ENCODE results near the gene PITRM1. TPM values are rescaled to one million over a fixed set of nuclear protein-coding genes. Genes with fewer than 3 reads are reported as not detected.
A peak's percentile ranks its signal among the peaks of the same experiment; 100 is the strongest.
"Not testable (repeated sequence)": the region's sequence is repeated elsewhere in the genome, so short reads cannot be mapped to it uniquely, and the experiment has no call there.

Gene PITRM1
- total RNA-seq, 1 experiment from 2014 or later, result 70.4 TPM

- Mint-ChIP-seq H3K27ac (ENCODE audit: unreplicated experiment) (peak overlapping the region; percentile 95), H3K27me3 (ENCODE audit: unreplicated experiment) (no peaks in the 10 kb centered on the region), H3K4me3 (ENCODE audit: low read depth, unreplicated experiment) (peak overlapping the region; percentile 59), H3K36me3 (ENCODE audit: insufficient read depth, unreplicated experiment) (peaks cover 79% of the 10 kb centered on the region), H3K9me3 (ENCODE audit: low read depth, unreplicated experiment) (no peaks in the 10 kb centered on the region), H3K4me1 (ENCODE audit: low read depth, unreplicated experiment) (peaks cover 18% of the 10 kb centered on the region)
- TF ChIP-seq CTCF (IDR thresholded peaks at IDR 0.05; ENCODE audit: unreplicated experiment), result no peak
- DNase-seq, result no peak
- no TSS peak for BruUV-seq (replicated peaks)
- CTCF ChIA-PET, result interaction anchor here (1.2 to 1.4 kb wide), 2 partner anchors 13 to 180 kb away, joined by 3 to 6 read pairs; no protein-coding TSS in a partner anchor
- intact Hi-C loops (cut with micrococcal nuclease; ENCODE audit: unreplicated experiment), result loop anchor here (5.0 kb wide), 1 partner anchor 36 kb away; no protein-coding TSS in a partner anchor
These were observed 64.5 kb downstream of the PITRM1 start for GRCh38 chr10:3108033-3108432.

GRCh38 chr10:3107426-3107961 is 65.1 kb downstream of the PITRM1 start:
- Mint-ChIP-seq H3K4me3 (ENCODE audit: low read depth, unreplicated experiment) (peak overlapping the region; percentile 59), H3K36me3 (ENCODE audit: insufficient read depth, unreplicated experiment) (peaks cover 79% of the 10 kb centered on the region)

GRCh38 chr10:3106928-3107425 is 65.6 kb downstream of the PITRM1 start:
- Mint-ChIP-seq H3K27me3 (ENCODE audit: unreplicated experiment) (no peaks in the 10 kb centered on the region), H3K4me1 (ENCODE audit: low read depth, unreplicated experiment) (peaks cover 18% of the 10 kb centered on the region), H3K4me3 (ENCODE audit: low read depth, unreplicated experiment) (peak overlapping the region; percentile 59), H3K27ac (ENCODE audit: unreplicated experiment) (peak overlapping the region; percentile 95), H3K9me3 (ENCODE audit: low read depth, unreplicated experiment) (no peaks in the 10 kb centered on the region), H3K36me3 (ENCODE audit: insufficient read depth, unreplicated experiment) (peaks cover 75% of the 10 kb centered on the region)
- CTCF ChIA-PET, result interaction anchor here (0.9 to 1.6 kb wide), 4 partner anchors 12 to 179 kb away, joined by 3 to 9 read pairs (median 6); no protein-coding TSS in a partner anchor
- BruUV-seq (replicated peaks), result no TSS peak
- no peak for TF ChIP-seq CTCF (IDR thresholded peaks at IDR 0.05; ENCODE audit: unreplicated experiment)
- intact Hi-C loops (cut with micrococcal nuclease; ENCODE audit: unreplicated experiment), result loop anchor here (5.0 kb wide), 1 partner anchor 35 kb away; no protein-coding TSS in a partner anchor
- DNase-seq, result no peak

More at GRCh38 chr10:3107426-3107961, 65.1 kb downstream of the PITRM1 start:
- Mint-ChIP-seq H3K27ac (ENCODE audit: unreplicated experiment) (peak overlapping the region; percentile 95), H3K9me3 (ENCODE audit: low read depth, unreplicated experiment) (no peaks in the 10 kb centered on the region), H3K27me3 (ENCODE audit: unreplicated experiment) (no peaks in the 10 kb centered on the region), H3K4me1 (ENCODE audit: low read depth, unreplicated experiment) (peaks cover 18% of the 10 kb centered on the region)
- BruUV-seq (replicated peaks), result TSS peak; percentile 75
- CTCF ChIA-PET, result interaction anchor here (0.9 to 1.6 kb wide), 4 partner anchors 12 to 179 kb away, joined by 3 to 9 read pairs (median 6); no protein-coding TSS in a partner anchor
- no peak for TF ChIP-seq CTCF (IDR thresholded peaks at IDR 0.05; ENCODE audit: unreplicated experiment)
- intact Hi-C loops (cut with micrococcal nuclease; ENCODE audit: unreplicated experiment), result loop anchor here (5.0 kb wide), 1 partner anchor 35 kb away; no protein-coding TSS in a partner anchor
- peak; percentile 86 for DNase-seq

GRCh38 chr10:3106328-3106727 is 66.3 kb downstream of the PITRM1 start:
- peaks cover 73% of the 10 kb centered on the region for H3K36me3 Mint-ChIP-seq (ENCODE audit: insufficient read depth, unreplicated experiment)
- H3K27me3 Mint-ChIP-seq (ENCODE audit: unreplicated experiment); H3K4me3 Mint-ChIP-seq (ENCODE audit: low read depth, unreplicated experiment); DNase-seq; H3K9me3 Mint-ChIP-seq (ENCODE audit: low read depth, unreplicated experiment); BruUV-seq (replicated peaks); H3K27ac Mint-ChIP-seq (ENCODE audit: unreplicated experiment): not testable (repeated sequence)
- H3K4me1 Mint-ChIP-seq (ENCODE audit: low read depth, unreplicated experiment), result peaks cover 18% of the 10 kb centered on the region
- intact Hi-C loops (cut with micrococcal nuclease; ENCODE audit: unreplicated experiment), result loop anchor here (5.0 kb wide), 1 partner anchor 34 kb away; no protein-coding TSS in a partner anchor
- CTCF ChIA-PET, result interaction anchor here (1.4 to 1.6 kb wide), 2 partner anchors 15 to 178 kb away, joined by 3 to 9 read pairs; no protein-coding TSS in a partner anchor

Measured in Calu3 (cell line).